Prostate gland (tissue), 2 donors: ENCODE results near the gene GLTPD2. TPM values are rescaled to one million over a fixed set of nuclear protein-coding genes. Genes with fewer than 3 reads are reported as not detected.

Experiments used
- DNase-seq: peaks from one replicate; pipeline ENCODE4 v3.0.0-alpha.2; 2019; ENCODE audit warnings: low spot score
- H3K27ac ChIP-seq, 2 donors: fragments of 200-600 bp; sonication (generic); 2 replicates each; pipeline ENCODE4 v1.5.1; 2017 to 2019
- H3K27me3 ChIP-seq: fragments of 200-600 bp; sonication (generic); replicated peaks from 2 replicates; pipeline ENCODE4 v1.5.1; 2019; ENCODE audit not compliant: insufficient read depth
- H3K36me3 ChIP-seq, 2 donors: fragments of 200-600 bp; sonication (generic); 1 replicate in 1 of 2; 2 replicates in 1 of 2; pipeline versions ENCODE4 v1.5.1 to v1.8.1; 2017 to 2019
- H3K4me1 ChIP-seq: fragments of 200-600 bp; sonication (generic); replicated peaks from 2 replicates; pipeline ENCODE4 v1.5.1; 2019
- H3K4me3 ChIP-seq, 2 donors: fragments of 200-600 bp; sonication (generic); 2 replicates each; pipeline ENCODE4 v1.5.1; 2017 to 2019
- H3K9me3 ChIP-seq: fragments of 200-600 bp; sonication (generic); 2 replicates; pipeline ENCODE4 v1.5.1; 2017
- POLR2A ChIP-seq: fragments of 450-650 bp; IDR thresholded peaks from one replicate; pipeline ENCODE4 v1.6.1; 2016; ENCODE audit warnings: antibody characterized with exemption, mild to moderate bottlenecking
- POLR2AphosphoS5 ChIP-seq: sonication (generic); formaldehyde crosslinking; IDR thresholded peaks from one replicate; pipeline ENCODE4 v1.6.1; 2017; ENCODE audit warnings: antibody characterized with exemption
- WGBS: methylation state at CpG from one replicate; pipeline ENCODE4 v1.1.5; 2018; 5-methylcytosine and 5-hydroxymethylcytosine counted together
- intact Hi-C: fragments of 100-400 bp; cut with DNase I; formaldehyde crosslinking; loops from one replicate; pipeline ENCODE4 v1.14.2; 2022
- total RNA-seq, 2 donors: library from RNA; depleted of rRNA; stranded (reverse); fragments of >200 nt; gene quantifications; one replicate each; pipeline ENCODE4 v1.1.0, GENCODE V29; 2016
- TF ChIP-seq, protein P1 (sequence below), 4 experiments: fragments of 200-600 bp in 2 of 4; fragments of 450-650 bp in 2 of 4; sonication (generic) in 2 of 4; IDR thresholded peaks; 1 replicate in 3 of 4; 2 replicates in 1 of 4; pipeline ENCODE4 v1.5.1; 2016 to 2019; ENCODE audit warnings: antibody characterized with exemption in 4 of 4, mild to moderate bottlenecking in 2 of 4, moderate library complexity in 2 of 4

Gene GLTPD2
- total RNA-seq, 2 donors from 2014 or later, result not detected

GRCh38 chr17:4786106-4786511, 2.7 kb upstream of the GLTPD2 start, which contains the start of gene VMO1:
Gene VMO1, minus strand, starts transcription at chr17:4786364. Its CDS starts 12 bp downstream, at chr17:4786352.
- H3K27ac ChIP-seq, result no peak within 1 kb of the TSS

DNA sequence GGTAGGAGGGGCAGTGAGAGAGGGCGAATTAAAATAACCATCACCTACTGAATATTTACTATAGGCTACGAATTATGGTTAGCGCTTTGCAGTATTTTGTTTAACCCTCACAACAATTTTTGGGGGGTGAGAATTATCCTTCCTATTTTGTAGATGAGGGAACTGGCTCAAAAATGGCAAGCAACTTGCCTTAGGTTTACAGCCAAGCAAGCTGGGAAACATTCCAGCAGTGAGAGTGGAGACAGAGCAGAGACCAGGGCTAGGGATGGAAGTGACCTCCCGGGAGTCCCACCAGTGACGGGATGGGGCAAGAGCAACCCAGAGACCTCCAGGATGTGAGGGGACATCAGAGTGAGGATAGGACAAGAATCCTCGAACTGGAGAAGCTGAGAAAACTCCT, 2.2 kb upstream of the GLTPD2 start:
- H3K27ac ChIP-seq, result no peak overlapping the region
- peak overlapping the region in 1 of 2 donors; percentile 3 for H3K4me3 ChIP-seq
- H3K4me1 ChIP-seq, result peaks cover 4% of the 10 kb centered on the region
- TF ChIP-seq POLR2A, result no peak
- peak; percentile 2 for TF ChIP-seq POLR2AphosphoS5
- peaks cover 1% of the 10 kb centered on the region for H3K27me3 ChIP-seq
- H3K36me3 ChIP-seq, result no peaks in the 10 kb centered on the region
- H3K9me3 ChIP-seq, result no peaks in the 10 kb centered on the region
- intact Hi-C loops, result loop anchor here (5.0 kb wide), 2 partner anchors 54 to 101 kb away; partner anchors contain the start of gene MED11
- WGBS, result 23% methylated on average over 6 of the region's 6 CpGs
- no peak for DNase-seq

More at GRCh38 chr17:4786106-4786511, 2.7 kb upstream of the GLTPD2 start, which contains the start of gene VMO1:
- no peak for TF ChIP-seq POLR2A
- TF ChIP-seq, protein P1, sequence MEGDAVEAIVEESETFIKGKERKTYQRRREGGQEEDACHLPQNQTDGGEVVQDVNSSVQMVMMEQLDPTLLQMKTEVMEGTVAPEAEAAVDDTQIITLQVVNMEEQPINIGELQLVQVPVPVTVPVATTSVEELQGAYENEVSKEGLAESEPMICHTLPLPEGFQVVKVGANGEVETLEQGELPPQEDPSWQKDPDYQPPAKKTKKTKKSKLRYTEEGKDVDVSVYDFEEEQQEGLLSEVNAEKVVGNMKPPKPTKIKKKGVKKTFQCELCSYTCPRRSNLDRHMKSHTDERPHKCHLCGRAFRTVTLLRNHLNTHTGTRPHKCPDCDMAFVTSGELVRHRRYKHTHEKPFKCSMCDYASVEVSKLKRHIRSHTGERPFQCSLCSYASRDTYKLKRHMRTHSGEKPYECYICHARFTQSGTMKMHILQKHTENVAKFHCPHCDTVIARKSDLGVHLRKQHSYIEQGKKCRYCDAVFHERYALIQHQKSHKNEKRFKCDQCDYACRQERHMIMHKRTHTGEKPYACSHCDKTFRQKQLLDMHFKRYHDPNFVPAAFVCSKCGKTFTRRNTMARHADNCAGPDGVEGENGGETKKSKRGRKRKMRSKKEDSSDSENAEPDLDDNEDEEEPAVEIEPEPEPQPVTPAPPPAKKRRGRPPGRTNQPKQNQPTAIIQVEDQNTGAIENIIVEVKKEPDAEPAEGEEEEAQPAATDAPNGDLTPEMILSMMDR (IDR thresholded peaks at IDR 0.05), result no peak
- peak; percentile 4 for TF ChIP-seq POLR2AphosphoS5
- peak within 1 kb of the TSS; percentile 1 to 3 for H3K4me3 ChIP-seq
- no peaks in the 10 kb centered on the region for H3K36me3 ChIP-seq
- H3K27me3 ChIP-seq, result peaks cover 1% of the 10 kb centered on the region
- no peak for DNase-seq
- H3K9me3 ChIP-seq, result no peaks in the 10 kb centered on the region
- intact Hi-C loops, result loop anchor here (5.0 kb wide), 2 partner anchors 54 to 101 kb away; partner anchors contain the start of gene MED11
- 8% methylated on average over 22 of the region's 24 CpGs for WGBS
- peaks cover 4% of the 10 kb centered on the region for H3K4me1 ChIP-seq

- TF ChIP-seq POLR2AphosphoS5, result no peak
- TF ChIP-seq, protein P1 (IDR thresholded peaks at IDR 0.05), result no peak
- TF ChIP-seq POLR2A, result no peak
- intact Hi-C loops, result loop anchor here (2.0 to 5.0 kb wide), 3 partner anchors 56 to 99 kb away; partner anchors contain the start of genes ARRB2 and MED11
- no peaks in the 10 kb centered on the region for H3K9me3 ChIP-seq
- H3K36me3 ChIP-seq, result no peaks in the 10 kb centered on the region
- WGBS, result 85% methylated on average over 14 of the region's 14 CpGs
- no peak for DNase-seq
- H3K4me3 ChIP-seq, result no peak overlapping the region
- no peaks in the 10 kb centered on the region for H3K27me3 ChIP-seq
- peaks cover 4% of the 10 kb centered on the region for H3K4me1 ChIP-seq
- H3K27ac ChIP-seq, result no peak overlapping the region
Measured at GRCh38 chr17:4788159-4788806, 481 bp upstream of the GLTPD2 start.

GRCh38 chr17:4789701-4789950, 862 bp downstream of the GLTPD2 start:
- peaks cover 4% of the 10 kb centered on the region for H3K4me1 ChIP-seq
- intact Hi-C loops, result loop anchor here (2.0 to 5.0 kb wide), 3 partner anchors 57 to 98 kb away; partner anchors contain the start of genes ARRB2 and MED11

GRCh38 chr17:4789951-4790704, 1.4 kb downstream of the GLTPD2 start:
- Histone ChIP-seq H3K4me1 (peaks cover 4% of the 10 kb centered on the region), H3K27me3 (no peaks in the 10 kb centered on the region), H3K9me3 (no peaks in the 10 kb centered on the region), H3K27ac (peak overlapping the region; percentile 92 to 93), H3K4me3 (peak overlapping the region; percentile 56 to 69), H3K36me3 (no peaks in the 10 kb centered on the region)
- intact Hi-C loops, result loop anchor here (1.0 to 5.0 kb wide), 4 partner anchors 17 to 97 kb away; partner anchors contain the start of genes ARRB2, MED11 and PLD2
- DNase-seq, result peak; percentile 81
- peak; percentile 60 for TF ChIP-seq POLR2AphosphoS5
- peak; percentile 76 for TF ChIP-seq POLR2A
- TF ChIP-seq, protein P1 (IDR thresholded peaks at IDR 0.05), result peak; percentile 65 to 94 (median 86)
- WGBS, result under 1% methylated on average over 70 of the region's 91 CpGs

More at GRCh38 chr17:4789701-4789950, 862 bp downstream of the GLTPD2 start:
- no peak for TF ChIP-seq POLR2A
- Histone ChIP-seq H3K4me3 (peak overlapping the region; percentile 56 to 69), H3K27me3 (no peaks in the 10 kb centered on the region), H3K36me3 (no peaks in the 10 kb centered on the region), H3K27ac (peak overlapping the region; percentile 92 to 93), H3K9me3 (no peaks in the 10 kb centered on the region)
- no peak for DNase-seq
- WGBS, result under 1% methylated on average over 20 of the region's 25 CpGs
